HepG2 (cell line): ENCODE results near the gene GPR89A. TPM values are rescaled to one million over a fixed set of nuclear protein-coding genes. Genes with fewer than 3 reads are reported as not detected.

Source experiments
- ADNP ChIP-seq: sonication (generic); formaldehyde crosslinking; IDR thresholded peaks from 2 replicates; pipeline ENCODE4 v1.4.0; 2020; ENCODE audit warnings: missing genetic modification reagents
- CREB3 ChIP-seq: sonication (generic); formaldehyde crosslinking; IDR thresholded peaks from 2 replicates; pipeline ENCODE4 v1.5.0; 2020; ENCODE audit warnings: missing genetic modification reagents
- DDIT3 ChIP-seq: sonication (generic); formaldehyde crosslinking; IDR thresholded peaks from 2 replicates; pipeline ENCODE4 v1.4.0; 2020; ENCODE audit warnings: mild to moderate bottlenecking, missing genetic modification reagents
- DMTF1 ChIP-seq: sonication (generic); formaldehyde crosslinking; IDR thresholded peaks from 2 replicates; pipeline ENCODE4 v1.4.0; 2020; ENCODE audit warnings: mild to moderate bottlenecking, missing genetic modification reagents
- ERF ChIP-seq: IDR thresholded peaks from 2 replicates; pipeline ENCODE4 v1.6.1; 2018; ENCODE audit warnings: missing biosample characterization, missing genetic modification reagents
- FOXA1 ChIP-seq, 2 experiments: fragments of 450-650 bp in 1 of 2; sonication (generic) in 1 of 2; formaldehyde crosslinking in 1 of 2; IDR thresholded peaks; 2 replicates each; pipeline versions ENCODE4 v1.4.0 to v1.6.1; 2016 to 2020; ENCODE audit warnings: missing genetic modification reagents in 1 of 2
- GATAD2A ChIP-seq: IDR thresholded peaks from 2 replicates; pipeline ENCODE4 v1.6.1; 2016
- HDAC6 ChIP-seq: fragments of 200-600 bp; sonication (generic); IDR thresholded peaks from 2 replicates; pipeline ENCODE4 v1.7.0; 2017; ENCODE audit warnings: mild to moderate bottlenecking, antibody characterized with exemption, low read length, low read depth
- HMG20A ChIP-seq: IDR thresholded peaks from 2 replicates; pipeline ENCODE4 v1.6.1; 2016; ENCODE audit warnings: borderline replicate concordance
- MED1 ChIP-seq: sonication (generic); formaldehyde crosslinking; IDR thresholded peaks from 2 replicates; pipeline ENCODE4 v1.4.0; 2020; ENCODE audit warnings: missing genetic modification reagents
- MEIS2 ChIP-seq: sonication (generic); formaldehyde crosslinking; IDR thresholded peaks from 2 replicates; pipeline ENCODE4 v1.9.0; 2021; ENCODE audit warnings: mild to moderate bottlenecking, missing genetic modification reagents
- NCOA1 ChIP-seq: sonication (generic); formaldehyde crosslinking; IDR thresholded peaks from 2 replicates; pipeline ENCODE4 v1.9.0; 2021; ENCODE audit warnings: missing genetic modification reagents
- NCOA2 ChIP-seq: sonication (generic); formaldehyde crosslinking; IDR thresholded peaks from 2 replicates; pipeline ENCODE4 v1.8.0; 2022; ENCODE audit warnings: inconsistent platforms
- NFKB2 ChIP-seq: sonication (generic); formaldehyde crosslinking; IDR thresholded peaks from 2 replicates; pipeline ENCODE4 v1.4.0; 2020; ENCODE audit warnings: missing genetic modification reagents, borderline replicate concordance
- RARA ChIP-seq: IDR thresholded peaks from 2 replicates; pipeline ENCODE4 v1.6.1; 2016; ENCODE audit warnings: missing genetic modification reagents, missing compliant biosample characterization
- RBFOX2 ChIP-seq: fragments of 200-400 bp; formaldehyde crosslinking; IDR thresholded peaks from 2 replicates; pipeline ENCODE4 v1.6.1; 2017; ENCODE audit warnings: low read depth, mild to moderate bottlenecking, low read length
- ZMYM3 ChIP-seq: sonication (generic); formaldehyde crosslinking; IDR thresholded peaks from 2 replicates; pipeline ENCODE4 v1.5.1; 2020; ENCODE audit warnings: mild to moderate bottlenecking, missing genetic modification reagents
- ZNF12 ChIP-seq: sonication (generic); formaldehyde crosslinking; IDR thresholded peaks from 2 replicates; pipeline ENCODE4 v1.5.0; 2020; ENCODE audit warnings: missing genetic modification reagents
- ZNF276 ChIP-seq: sonication (generic); formaldehyde crosslinking; IDR thresholded peaks from 2 replicates; pipeline ENCODE4 v1.4.0; 2020; ENCODE audit warnings: mild to moderate bottlenecking, low read depth, missing genetic modification reagents
- ZNF574 ChIP-seq: sonication (generic); formaldehyde crosslinking; IDR thresholded peaks from 2 replicates; pipeline ENCODE4 v1.4.0; 2020; ENCODE audit warnings: missing genetic modification reagents
- ZNF644 ChIP-seq: IDR thresholded peaks from 2 replicates; pipeline ENCODE4 v1.6.1; 2016; ENCODE audit warnings: low read depth
- ZNF691 ChIP-seq: sonication (generic); formaldehyde crosslinking; IDR thresholded peaks from 2 replicates; pipeline ENCODE4 v1.4.0; 2020; ENCODE audit warnings: missing genetic modification reagents, low read depth, mild to moderate bottlenecking, borderline replicate concordance
- ZNF737 ChIP-seq: sonication (generic); formaldehyde crosslinking; IDR thresholded peaks from 2 replicates; pipeline ENCODE4 v1.5.0; 2020; ENCODE audit warnings: missing genetic modification reagents, mild to moderate bottlenecking, borderline replicate concordance
- polyA plus RNA-seq, 8 experiments: library from polyadenylated mRNA; depleted of rRNA in 3 of 8; stranded (reverse) in 7 of 8; unstranded in 1 of 8; fragments of >200 nt; fragmentation: Illumina TruSeq in 4 of 8; extraction: Trizol in 4 of 8; gene quantifications; 2 replicates each; pipeline versions ENCODE4 v1.2.1 to v1.2.3, GENCODE V29; 2011 to 2016; ENCODE audit warnings: low read depth in 4 of 8, missing spikeins in 1 of 8, mixed read lengths in 1 of 8; ENCODE audit not compliant: insufficient read depth in 1 of 8
- total RNA-seq, 5 experiments: library from RNA; depleted of rRNA; stranded (reverse); fragments of >200 nt; fragmentation: Illumina TruSeq; extraction: Trizol; gene quantifications; 2 replicates each; pipeline ENCODE4 v1.2.3, GENCODE V29; 2016; ENCODE audit warnings: low read depth in 1 of 5

The GPR89A gene
- total and polyA plus RNA-seq, 2 of the 13 experiments (the other 11 are each of a cell fraction or from before 2014, with no cell fraction given) = 23.4 to 32.6 TPM

GRCh38 chr1:145711213-145711651, 103.4 kb downstream of the GPR89A start (continued):
- TF ChIP-seq NCOA2 (CRISPR knock-in tag) = peak; percentile 62; the same call in 1 of the 2 replicates
- no peak for TF ChIP-seq ERF (CRISPR knock-in tag)
- TF ChIP-seq MED1 (CRISPR knock-in tag) = peak; percentile 71; the same call in 1 of the 2 replicates
- 0 out of 2 replicates have a peak, but pooled peaks have one; percentile 15 for TF ChIP-seq NCOA1 (CRISPR knock-in tag)
- no peak for TF ChIP-seq DMTF1
- no peak for TF ChIP-seq ZNF737 (CRISPR knock-in tag)
- TF ChIP-seq ZMYM3 = peak; percentile 51; the same call in 1 of the 2 replicates
- TF ChIP-seq ZNF276 (CRISPR knock-in tag) = peak; percentile 99
- peak; percentile 89 for TF ChIP-seq GATAD2A (CRISPR knock-in tag)
- no peak for TF ChIP-seq HDAC6
- TF ChIP-seq ZNF691 (CRISPR knock-in tag) = no peak
- peak; percentile 76 for TF ChIP-seq MEIS2
- TF ChIP-seq ZNF574 (CRISPR knock-in tag) = no peak
- TF ChIP-seq HMG20A = peak; percentile 52
- TF ChIP-seq DDIT3 (CRISPR knock-in tag) = no peak
- TF ChIP-seq ZNF12 (CRISPR knock-in tag) = peak; percentile 27; the same call in 1 of the 2 replicates
- no peak for TF ChIP-seq RBFOX2
- TF ChIP-seq CREB3 (CRISPR knock-in tag) = no peak
- TF ChIP-seq NFKB2 = no peak
- no peak for TF ChIP-seq FOXA1 (IDR thresholded peaks at IDR 0.05)
- TF ChIP-seq FOXA1 (CRISPR knock-in tag; IDR thresholded peaks at IDR 0.05) = peak; percentile 73
- peak; percentile 48; the same call in 1 of the 2 replicates for TF ChIP-seq RARA (CRISPR knock-in tag)
- no peak for TF ChIP-seq ZNF644
- no peak for TF ChIP-seq ADNP (CRISPR knock-in tag)
